Measurements from ENCODE around the gene CLCN7.
"Not testable (repeated sequence)": the region's sequence is repeated elsewhere in the genome, so short reads cannot be mapped to it uniquely, and the experiment has no call there.

CLCN7 gene

DNA sequence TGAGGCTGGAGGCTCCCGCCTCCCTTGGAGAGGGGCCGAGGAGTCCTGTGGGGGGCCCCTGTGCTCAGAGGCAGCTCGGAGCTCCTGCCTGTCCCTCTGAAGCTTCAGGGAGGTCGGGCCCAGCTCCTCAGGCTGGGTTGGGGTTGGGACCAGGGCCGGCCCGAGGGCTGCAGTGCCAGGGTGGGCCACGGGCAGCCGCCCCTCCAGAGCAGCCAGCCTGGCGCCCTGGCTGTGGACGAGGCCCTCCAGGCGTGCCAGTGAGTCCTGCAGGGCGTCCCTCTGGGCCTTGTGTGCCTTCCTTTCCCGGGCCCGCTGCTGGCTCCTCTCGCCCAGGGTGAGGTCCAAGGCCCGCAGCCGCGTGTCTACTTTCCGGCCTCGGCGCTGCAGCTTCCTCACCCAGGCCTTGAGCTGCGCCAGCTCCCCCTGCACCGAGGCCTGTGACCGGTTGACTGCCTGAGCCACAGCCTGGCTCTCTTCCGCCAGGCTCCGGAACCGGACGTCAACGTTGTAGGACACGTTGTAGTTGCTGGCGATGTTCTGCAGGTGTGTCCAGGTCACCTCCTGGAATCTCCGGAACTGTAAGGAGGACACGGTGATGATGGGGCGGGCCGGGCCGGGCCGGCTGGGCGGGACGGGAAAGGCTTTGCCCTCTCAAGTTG is 12.7 kb upstream of the CLCN7 start:
- no peak for DNase-seq (ENCODE audit: low spot score)

DNA sequence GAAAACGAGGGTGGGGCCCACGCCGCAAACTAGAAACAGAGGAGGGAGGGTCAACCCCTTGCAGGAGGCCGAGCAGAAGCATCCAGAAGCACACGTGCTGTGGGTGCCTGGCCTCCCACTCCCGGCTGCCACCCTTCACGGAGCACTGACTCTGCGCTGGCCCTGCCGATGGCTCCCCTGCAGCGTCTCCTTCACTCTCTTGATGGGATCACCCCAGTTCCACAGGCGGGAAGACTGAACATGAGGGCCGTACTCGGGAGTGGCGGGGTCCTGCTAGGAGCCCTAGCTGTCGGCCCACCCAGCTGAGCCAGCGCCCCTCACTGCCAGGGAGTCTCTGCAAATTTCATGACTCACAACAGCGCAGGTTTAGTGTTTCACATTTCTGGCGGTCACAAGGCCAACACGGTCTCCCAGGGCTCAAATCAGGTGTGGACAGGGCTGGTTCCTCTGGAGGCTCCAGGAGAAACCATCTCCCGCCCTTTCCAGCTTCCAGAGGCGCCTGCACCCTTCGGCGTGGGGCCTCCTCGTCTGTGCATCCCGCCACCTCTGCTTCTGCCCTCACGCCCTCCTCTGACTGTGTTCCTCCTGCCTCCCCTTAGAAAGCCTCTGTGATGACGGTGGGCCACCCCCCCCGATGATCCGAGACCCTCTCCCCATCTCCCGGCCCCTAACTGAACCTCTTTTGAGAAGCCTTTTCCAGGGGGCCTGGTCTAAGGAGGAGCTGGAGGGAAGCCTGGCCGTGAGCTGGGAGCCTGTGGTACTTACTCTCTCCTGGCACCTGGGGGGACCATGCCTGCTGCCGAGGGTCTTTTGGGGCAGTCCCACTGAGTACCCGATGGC is 11.9 kb upstream of the CLCN7 start:
- no peak for DNase-seq (ENCODE audit: low spot score)

DNA sequence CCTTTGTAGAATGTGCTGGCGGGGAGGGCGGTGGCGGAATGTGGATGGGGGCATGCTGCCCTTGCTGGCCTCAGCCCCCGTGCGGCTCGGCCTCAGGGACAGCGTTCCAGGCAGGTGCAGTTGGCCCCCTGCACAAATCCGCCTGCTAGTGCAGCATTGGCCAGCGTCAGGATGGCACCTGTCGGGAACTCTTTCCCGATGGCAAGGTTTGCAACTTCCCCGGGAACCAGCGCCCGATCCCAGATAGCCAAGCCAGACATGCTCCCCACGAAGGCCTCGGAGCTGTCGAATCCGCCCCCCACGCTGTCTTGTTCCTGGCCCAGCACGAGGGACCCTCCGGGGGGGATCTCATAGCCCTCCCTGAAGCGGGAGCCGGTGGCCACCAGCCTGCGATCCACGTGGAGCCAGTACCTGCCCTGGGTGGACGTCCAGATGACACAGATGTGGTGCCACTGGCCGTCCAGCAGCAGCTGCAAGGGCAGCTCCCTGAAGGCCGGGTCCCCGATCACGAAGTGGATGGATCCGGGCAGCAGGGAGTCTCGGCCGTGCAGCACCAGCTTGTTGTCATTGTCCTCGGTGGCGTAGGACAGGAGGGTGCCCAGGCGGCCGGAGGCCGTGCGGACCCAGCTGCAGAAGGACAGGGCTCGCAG is 11.1 kb upstream of the CLCN7 start:
- no peak for DNase-seq (ENCODE audit: low spot score)

DNA sequence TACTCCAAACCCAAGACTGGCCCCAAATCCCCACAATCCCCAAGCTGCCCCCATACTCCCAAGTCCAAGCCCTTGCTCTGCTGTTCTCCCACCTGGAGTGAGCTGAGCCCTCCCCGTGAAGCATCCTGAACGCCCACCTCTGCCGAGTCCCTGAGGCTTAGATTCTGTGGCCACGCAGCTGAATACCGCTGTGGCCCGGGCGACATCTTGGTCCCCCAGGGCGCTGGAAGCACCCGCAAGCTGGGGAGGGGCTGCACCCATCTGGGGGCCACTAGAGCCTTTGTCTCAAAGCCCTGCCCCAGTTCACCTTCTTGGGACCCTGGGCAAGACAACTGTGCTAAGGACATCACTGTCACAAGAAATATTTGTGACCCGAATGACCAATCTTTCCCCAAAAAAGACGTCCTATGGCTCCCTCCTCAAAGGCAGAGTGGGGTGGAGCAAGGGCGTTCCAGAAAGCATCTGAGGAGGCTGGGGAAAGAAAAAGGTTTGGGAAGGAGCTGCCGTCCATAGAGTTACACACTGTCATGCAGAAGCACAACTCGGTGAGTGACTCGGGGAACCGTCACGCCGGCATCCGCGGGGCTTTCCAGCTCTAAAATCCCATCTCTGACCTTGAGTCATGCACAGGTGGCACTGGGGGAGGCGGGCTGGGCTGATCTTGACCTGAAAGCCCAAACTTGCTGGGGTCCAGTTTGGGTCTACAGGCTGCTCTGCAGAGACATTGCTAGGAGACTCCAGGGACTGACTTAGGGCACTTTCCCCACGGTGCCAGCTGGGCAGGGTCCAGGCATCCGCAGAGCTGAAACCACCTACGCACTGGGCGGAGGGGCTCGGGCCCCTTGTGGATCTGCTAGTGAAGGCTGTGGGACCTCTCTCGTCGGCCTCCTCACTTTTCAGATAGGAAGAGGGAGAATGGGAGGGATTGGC is 7.3 kb upstream of the CLCN7 start:
- no peak for DNase-seq (ENCODE audit: low spot score)

DNA sequence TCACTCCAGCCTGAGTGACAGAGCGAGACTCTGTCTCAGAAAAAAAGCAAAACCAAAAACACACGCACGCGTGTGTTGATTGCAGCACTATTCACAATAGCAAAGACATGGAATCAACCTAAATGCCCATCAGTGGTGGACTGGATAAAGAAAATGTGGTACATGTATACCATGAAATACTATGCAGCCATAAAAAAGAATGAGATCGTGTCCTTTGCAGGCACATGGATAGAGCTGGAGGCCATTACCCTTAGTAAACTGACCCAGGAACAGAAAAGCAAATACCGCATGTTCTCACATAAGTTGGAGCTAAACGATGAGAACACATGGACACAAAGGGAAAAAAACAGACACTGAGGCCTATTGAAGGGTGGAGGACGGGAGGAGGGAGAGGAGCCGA is 4.1 kb upstream of the CLCN7 start:
- DNase-seq (ENCODE audit: low spot score), result not testable (repeated sequence)

DNA sequence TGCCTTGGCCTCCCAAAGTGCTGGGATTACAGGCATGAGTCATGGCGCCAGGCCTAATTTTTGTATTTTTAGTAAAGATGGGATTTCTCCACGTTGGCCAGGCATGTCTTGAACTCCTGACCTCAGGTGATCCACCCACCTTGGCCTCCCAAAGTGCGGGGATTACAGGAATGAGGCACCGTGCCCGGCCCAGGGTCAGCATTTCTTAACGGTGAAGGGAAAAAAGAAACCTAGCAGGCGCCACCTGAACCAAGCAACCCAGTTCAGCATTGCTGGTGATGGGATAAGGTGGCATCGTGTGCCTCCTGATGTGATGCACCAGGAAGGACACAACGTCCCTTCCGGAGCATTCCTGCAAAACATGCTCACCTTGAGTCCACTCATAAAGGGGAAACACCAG is 2.2 kb upstream of the CLCN7 start:
- DNase-seq (ENCODE audit: low spot score), result no peak

DNA sequence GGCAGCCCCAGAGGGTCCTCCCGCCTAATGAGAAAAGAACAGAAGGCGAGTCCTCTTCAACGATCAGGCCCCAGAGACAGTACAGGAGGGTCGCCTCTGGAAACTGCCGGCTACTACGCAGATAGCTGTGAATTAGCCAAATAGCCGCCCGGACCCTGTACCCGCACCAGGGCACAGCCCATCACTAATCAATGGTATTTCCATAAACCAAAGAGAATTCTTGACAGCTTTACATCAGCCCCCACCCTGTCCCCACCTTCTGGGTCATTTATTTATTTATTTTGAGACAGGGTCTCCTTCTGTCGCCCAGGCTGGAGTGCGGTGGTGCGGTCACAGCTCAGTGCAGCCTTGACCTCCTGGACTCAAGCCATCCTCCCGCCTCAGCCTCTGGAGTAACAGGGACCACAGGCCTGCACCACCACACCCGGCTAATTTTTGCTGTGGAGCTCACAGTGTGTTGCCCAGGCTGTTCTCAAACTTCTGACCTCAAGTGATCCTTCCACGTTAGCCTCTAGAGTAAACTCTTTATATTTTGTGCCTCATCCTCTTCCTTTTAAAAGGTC is 805 bp upstream of the CLCN7 start:
- no peak for DNase-seq (ENCODE audit: low spot score)

DNA sequence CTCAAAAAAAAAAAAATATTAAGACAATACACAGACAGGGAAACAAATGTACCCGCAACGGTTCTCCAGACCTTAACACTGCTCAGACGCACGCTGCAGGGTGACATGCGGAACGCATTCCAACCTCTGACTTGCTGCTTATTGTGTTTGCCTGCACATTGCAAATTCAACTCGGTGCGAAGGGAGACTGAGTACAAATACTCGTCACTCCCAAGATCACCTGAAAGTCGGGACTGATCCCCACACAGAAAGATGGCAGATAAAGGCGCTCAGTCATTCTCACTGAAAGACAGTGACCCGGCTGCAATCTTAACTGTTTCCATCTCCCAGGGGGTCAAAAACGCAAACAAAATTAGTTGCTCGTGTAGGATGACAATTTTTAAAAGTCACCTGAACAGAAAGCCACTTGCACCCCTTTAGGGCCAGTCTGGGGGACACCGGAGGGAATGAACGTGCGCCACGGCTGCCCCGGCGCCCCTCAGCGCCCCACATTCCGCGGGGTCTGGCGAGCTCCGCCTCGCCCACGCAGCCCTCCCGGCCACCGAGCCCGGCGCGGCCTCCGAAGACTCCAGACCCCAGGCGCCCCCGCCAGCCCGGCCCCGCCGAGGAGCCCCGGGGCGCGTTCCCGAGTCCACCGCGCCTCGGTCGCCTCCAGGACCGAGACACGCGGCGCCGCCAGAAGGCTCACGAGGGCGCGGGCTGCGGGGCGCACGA is 589 bp downstream of the CLCN7 start:
- DNase-seq (ENCODE audit: low spot score), result no peak

DNA sequence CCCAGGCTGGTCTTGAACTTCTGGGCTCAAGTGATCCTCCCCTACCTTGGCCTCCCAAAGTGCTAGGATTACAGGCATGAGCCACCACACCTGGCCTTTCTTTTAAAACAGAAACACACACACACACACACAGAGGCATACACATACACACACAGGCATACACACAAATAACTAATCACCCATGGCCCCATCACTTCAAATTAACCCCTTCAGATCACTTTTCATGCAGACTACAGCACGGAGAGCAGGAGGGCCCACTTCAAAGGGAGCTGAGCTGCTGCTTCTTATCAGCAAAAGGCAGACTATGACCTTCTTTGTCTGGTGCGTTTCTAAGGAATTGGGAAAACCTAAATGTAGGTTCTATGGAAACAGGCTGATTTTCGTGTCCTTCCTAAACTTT is 1.9 kb downstream of the CLCN7 start:
- no peak for DNase-seq (ENCODE audit: low spot score)

DNA sequence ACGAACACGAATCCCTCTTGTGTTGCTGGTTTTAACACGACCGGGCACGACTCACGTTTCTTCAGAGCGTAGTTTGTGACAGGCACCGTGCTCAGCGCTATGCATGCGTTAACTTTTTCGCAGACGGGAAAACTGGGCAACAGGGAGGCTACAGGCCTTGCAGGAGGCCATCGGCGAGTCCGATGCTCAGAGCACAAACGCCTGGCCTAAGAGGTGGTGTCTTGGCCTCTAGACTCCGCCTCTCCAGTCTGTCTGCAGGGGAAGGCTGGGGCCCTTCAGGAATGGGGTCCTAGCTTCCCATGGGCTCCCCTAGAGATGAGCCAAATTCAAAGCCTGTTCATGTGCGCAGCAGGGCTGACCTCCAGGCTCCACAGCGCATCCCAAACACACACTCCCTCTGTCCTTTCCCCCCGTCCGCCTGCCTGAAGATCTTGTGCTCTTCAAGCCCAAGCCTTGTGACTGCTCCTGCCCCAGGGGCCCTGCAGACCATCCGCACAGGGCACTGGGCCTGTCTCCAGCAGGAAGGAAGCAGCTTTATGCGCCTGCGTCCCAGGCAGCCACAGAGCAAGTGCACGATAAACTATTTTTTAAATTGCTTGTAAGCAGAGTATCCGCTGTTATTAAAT is 3.1 kb downstream of the CLCN7 start:
- DNase-seq (ENCODE audit: low spot score), result no peak

DNA sequence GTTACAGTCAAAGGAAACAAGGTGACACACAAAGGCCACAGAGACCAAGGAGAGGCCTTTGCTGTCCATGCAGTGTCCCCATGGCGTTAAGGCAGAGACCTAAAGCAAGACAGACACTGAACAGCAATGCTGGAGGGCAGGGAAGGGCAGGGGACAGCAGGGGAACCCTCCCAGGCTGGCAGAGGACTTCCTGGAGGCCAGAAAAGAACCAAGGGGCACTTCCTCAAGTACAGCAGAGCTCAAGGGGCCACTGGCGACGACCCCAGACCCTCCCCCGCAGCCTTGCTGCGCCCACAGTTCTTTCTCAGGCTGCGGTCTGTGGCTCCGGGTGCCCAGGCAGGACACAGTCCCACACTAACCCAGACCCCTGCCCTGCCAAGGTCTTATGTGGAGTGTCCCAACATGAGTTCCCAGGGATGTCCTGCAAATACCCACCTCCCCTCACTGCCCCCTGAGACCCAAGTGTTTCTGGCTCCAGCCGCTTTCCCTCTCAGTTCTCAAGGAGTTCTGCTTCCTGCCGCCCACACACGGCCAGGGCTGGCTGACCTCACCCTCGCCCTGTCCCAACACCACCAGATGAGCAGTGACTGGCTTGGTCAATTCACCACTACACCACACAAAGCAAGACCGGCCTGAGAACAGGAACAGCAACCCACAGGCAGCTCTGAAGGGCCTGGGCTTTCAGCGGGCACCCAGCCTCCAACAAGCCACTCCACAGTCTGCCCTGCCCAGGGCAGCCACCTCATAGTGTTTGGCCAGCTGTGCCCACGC is 4.2 kb downstream of the CLCN7 start:
- DNase-seq (ENCODE audit: low spot score), result no peak

DNA sequence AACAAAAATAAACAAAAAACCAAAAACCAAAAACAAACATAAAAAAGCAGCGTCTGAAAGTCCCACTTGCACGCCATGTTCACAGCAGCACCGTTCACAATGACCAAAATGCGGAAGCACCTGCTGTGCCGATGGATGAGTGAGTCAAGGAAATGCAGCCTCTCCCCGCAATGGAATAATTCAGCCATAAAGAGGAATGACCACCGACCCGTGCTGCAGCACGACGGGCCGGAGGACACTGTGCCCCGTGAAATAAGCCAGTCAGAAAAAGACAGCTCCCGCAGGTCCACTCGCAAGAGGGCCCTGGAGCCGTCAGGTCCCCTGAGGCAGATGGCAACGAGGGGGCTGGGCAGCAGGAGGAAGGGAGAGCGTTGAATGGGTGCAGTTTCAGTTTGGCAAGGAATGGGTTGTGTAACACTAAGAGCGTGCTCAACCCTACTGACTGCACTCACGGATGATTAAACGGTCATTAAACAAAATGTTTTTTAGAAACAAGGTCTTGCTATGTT is 5.1 kb downstream of the CLCN7 start:
- DNase-seq (ENCODE audit: low spot score), result no peak

DNA sequence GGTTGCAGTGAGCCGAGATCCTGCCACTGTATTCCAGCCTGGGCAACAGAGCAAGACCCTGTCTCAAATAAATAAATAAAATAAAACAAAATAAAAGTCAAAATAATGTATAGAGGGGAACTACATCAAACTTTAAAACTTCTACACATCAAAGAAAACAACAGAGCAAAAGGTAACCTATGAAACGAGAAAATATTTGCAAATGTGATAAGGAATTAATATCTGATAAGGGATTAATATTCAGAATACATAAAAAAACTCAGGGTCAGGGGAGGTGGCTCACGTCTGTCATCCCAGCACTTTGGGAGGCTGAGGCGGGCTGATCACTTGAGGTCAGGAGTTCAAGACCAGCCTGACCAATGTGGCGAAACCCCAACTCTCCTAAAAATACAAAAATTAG is 5.7 kb downstream of the CLCN7 start:
- DNase-seq (ENCODE audit: low spot score), result not testable (repeated sequence)

DNA sequence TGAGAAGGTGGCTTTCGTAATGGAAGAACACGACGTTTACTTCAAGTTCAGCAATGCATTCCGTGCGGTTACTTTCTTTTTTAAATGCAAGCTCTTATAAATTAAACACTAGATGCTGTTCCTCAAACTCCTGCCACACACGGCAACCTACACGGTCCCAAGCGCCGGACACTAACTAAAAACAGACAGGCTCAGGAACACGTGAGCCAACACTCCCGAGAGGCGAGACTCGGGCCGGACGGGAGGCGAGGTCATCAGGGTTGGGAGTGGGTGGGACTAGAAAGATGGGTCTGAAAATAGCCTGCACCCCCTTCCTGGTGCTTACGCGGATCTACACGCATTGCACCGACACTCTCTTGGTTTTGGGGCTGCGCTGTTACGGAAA is 6.4 kb downstream of the CLCN7 start:
- no peak for DNase-seq (ENCODE audit: low spot score)

DNA sequence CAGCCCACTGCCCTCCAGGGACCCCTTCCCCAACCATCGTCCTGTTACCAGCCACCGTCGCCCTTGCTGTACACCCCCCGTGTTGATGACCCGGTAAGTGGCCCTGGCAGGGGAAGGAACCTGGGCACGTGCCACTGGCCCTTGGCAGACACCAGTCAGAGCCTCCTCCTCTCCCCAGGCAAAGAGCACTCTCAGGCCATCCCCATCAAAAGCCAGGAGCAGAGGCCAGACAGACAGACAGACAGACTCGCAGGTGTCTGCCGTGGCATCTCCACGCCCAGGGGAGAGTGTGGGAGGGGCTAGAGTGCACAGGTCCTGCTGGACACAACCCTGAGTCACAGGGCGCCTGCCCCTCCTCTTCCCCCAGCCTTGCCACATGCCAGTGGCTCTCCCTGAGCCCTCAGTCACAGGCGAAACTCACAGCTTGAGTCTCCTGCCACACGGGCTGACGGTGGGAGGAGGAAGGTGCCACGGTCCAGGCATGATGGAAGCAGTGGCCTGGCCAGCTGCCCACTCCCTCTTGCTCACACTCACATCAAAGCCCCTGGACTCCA is 7.8 kb downstream of the CLCN7 start:
- peak; percentile 39 for DNase-seq (ENCODE audit: low spot score)

DNA sequence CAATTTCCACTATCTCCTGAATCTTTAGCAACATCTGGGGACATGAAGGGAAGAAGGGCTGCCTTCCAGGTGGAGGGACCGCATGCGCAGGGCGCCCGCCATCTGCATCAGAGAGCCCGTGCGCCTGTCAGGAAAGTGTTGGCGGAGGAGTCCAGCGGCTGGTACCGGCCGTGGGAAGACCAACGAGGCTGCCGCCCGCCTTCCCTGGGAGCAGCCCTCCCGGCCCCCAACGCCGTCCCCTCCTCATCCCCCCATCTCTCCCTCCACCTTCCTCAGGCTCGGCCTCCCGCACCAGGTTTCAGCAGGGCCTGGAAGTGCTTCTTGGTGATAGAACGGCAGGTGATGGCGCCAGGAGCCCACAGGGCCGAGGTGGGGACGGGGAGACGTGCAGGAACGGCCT is 8.8 kb downstream of the CLCN7 start:
- no peak for DNase-seq (ENCODE audit: low spot score)

DNA sequence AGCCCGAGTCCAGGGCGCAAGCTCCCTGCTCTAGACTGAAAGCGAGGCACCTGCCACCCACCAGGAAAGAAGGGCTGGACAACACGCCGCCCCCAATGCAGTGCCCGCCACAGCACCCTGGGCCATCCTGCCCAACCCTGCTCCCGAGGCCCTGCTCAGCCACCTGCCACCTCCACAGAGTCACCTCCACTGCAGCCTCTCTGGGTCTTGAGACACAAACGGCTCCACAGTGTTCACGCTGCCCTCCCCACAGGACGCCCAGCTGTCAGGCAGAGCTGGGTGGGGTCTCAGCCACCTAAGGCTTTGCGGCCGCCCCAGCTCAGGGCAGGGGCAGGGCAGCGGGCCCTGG is 9.3 kb downstream of the CLCN7 start:
- DNase-seq (ENCODE audit: low spot score), result no peak

DNA sequence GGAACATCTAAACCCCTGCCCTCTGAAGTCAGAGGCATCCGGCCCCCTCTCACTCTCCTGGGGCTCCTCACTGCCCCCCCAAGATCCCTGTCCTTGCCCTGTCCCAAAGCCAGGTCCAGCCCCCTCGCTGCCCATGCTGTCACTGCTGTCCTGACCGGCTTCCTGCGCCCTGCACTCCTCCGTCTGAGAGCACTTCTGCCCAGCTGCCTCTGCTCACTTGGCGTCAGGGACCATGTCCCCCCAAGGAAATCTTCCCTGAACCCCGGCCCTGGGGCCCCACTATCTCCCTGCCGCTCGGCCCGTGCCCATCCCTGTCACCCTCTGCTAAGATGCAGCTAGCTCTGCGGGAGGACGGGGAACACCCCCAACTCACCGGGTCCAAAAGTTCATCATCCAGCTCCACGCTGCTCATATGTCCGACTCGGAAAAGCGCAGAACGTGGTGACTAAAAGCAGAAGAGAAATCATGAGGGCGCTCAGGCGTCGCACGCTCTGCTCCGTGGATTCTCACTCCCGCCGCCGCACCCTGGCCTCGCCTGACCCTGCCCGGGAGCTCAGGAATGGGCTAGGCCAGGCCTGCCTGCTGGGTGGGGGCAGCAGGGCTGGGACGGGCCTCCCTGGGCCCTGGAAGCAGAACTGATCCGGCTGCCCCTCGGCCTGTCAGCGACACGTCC is 9.8 kb downstream of the CLCN7 start:
- no peak for DNase-seq (ENCODE audit: low spot score)

Data from SW480 (cell line).